Ovary (tissue), 9 donors: ENCODE measurements around the gene SYT9. TPM values are rescaled to one million over a fixed set of nuclear protein-coding genes. Genes with fewer than 3 reads are reported as not detected.

ENCODE experiments used
- DNase-seq, 5 donors: peaks; one replicate each; pipeline ENCODE4 v3.0.0-alpha.2; 2019 to 2020
- H3K27ac ChIP-seq, 2 donors: fragments of 200-600 bp; one replicate each; pipeline versions ENCODE4 v1.5.1 to v1.8.0; 2019 to 2022
- H3K27me3 ChIP-seq: fragments of 200-600 bp; one replicate; pipeline ENCODE4 v1.8.0; 2022
- H3K36me3 ChIP-seq: fragments of 200-600 bp; sonication (generic); one replicate; pipeline ENCODE4 v1.5.1; 2019
- H3K4me1 ChIP-seq: one replicate; pipeline ENCODE4 v1.8.1; 2013; ENCODE audit warnings: mild to moderate bottlenecking, moderate library complexity; ENCODE audit not compliant: insufficient read depth
- H3K4me3 ChIP-seq: fragments of 200-600 bp; sonication (generic); one replicate; pipeline ENCODE4 v1.5.1; 2017
- H3K9me3 ChIP-seq, 2 donors: fragments of 200-600 bp in 1 of 2; sonication (generic) in 1 of 2; one replicate each; pipeline versions ENCODE4 v1.5.1 to v1.8.1; 2013 to 2019; ENCODE audit warnings: mild to moderate bottlenecking in 1 of 2, moderate library complexity in 1 of 2
- CTCF ChIP-seq, 3 donors: fragments of 450-650 bp in 2 of 3; fragments of 200-600 bp in 1 of 3; IDR thresholded peaks; one replicate each; pipeline versions ENCODE4 v1.5.1 to v1.8.0; 2016 to 2022; ENCODE audit warnings: antibody characterized with exemption in 3 of 3, mild to moderate bottlenecking in 1 of 3
- EP300 ChIP-seq: sonication (generic); formaldehyde crosslinking; IDR thresholded peaks from one replicate; pipeline ENCODE4 v1.6.1; 2017; ENCODE audit warnings: antibody characterized with exemption
- POLR2A ChIP-seq: fragments of 450-650 bp; IDR thresholded peaks from one replicate; pipeline ENCODE4 v1.6.1; 2017; ENCODE audit warnings: antibody characterized with exemption, mild to moderate bottlenecking, moderate library complexity
- WGBS, 3 donors: extraction: QIAGEN DNeasy Blood & Tissue Kit in 1 of 3; methylation state at CpG; one replicate each; pipeline versions ENCODE4 v1.1.5 to v1.1.7; 2013 to 2017; 5-methylcytosine and 5-hydroxymethylcytosine counted together
- intact Hi-C, 4 donors: fragments of 100-400 bp; cut with DNase I; formaldehyde crosslinking; loops; one replicate each; pipeline versions ENCODE4 v1.11.0 to v1.15.1; 2022 to 2023
- polyA plus RNA-seq, 2 donors: library from polyadenylated mRNA; stranded (reverse); fragments of 200-250 nt in 1 of 2; fragments of 350-450 nt in 1 of 2; fragmentation: Illumina TruSeq in 1 of 2; extraction: RNeasy Lipid Tissue Mini Kit (QIAGEN cat#74804) in 1 of 2; gene quantifications; one replicate each; pipeline ENCODE4 v1.2.3, GENCODE V29; 2013 to 2014
- total RNA-seq, 7 donors: library from RNA; depleted of rRNA in 2 of 7; stranded (reverse); fragments of >200 nt in 2 of 7; fragmentation: NEBNext Ultra II Directional in 3 of 7; extraction: Animal tissue kit (Norgen Biotek cat#: 25700) in 3 of 7; gene quantifications; one replicate each; pipeline versions ENCODE4 v1.1.0 to v1.2.4, GENCODE V29; 2016 to 2023
- donor health status: DM: no; HTN: no; CAD: no; lungs with moderate emphysema.
- donor health status: DM: no; HTN: no; CAD: no.
- donor health status: Bipolar disorder and iron deficiency.
- donor health status: DM: yes; HTN: yes; CAD: no.
- donor health status: DM: no; HTN: no; CAD: no.
- donor health status: DM: yes; HTN: yes; CAD: no.

Gene SYT9
- total and polyA plus RNA-seq, 9 donors, result 0.05 to 0.48 (median 0.13) TPM; not detected in 3

- TF ChIP-seq EP300 (no peak), POLR2A (no peak)
- 86 to 89% (median 87%) methylated on average over 11 of the region's 11 CpGs for WGBS, 3 donors
- intact Hi-C loops, result no loop called here
- H3K4me3 ChIP-seq, result no peak overlapping the region
- no peaks in the 10 kb centered on the region for H3K36me3 ChIP-seq
- H3K27me3 ChIP-seq, result no peaks in the 10 kb centered on the region
- H3K9me3 ChIP-seq, result no peaks in the 10 kb centered on the region
- no peak overlapping the region for H3K27ac ChIP-seq
- DNase-seq, result no peak
- no peaks in the 10 kb centered on the region for H3K4me1 ChIP-seq
Measured at GRCh38 chr11:7303146-7303545, 51.4 kb downstream of the SYT9 start.

- TF ChIP-seq EP300 (no peak), CTCF (IDR thresholded peaks at IDR 0.05) (no peak), POLR2A (no peak)
- no peak for DNase-seq
- Histone ChIP-seq H3K4me1 (no peaks in the 10 kb centered on the region), H3K9me3 (no peaks in the 10 kb centered on the region), H3K27me3 (no peaks in the 10 kb centered on the region), H3K27ac (no peak overlapping the region), H3K36me3 (no peaks in the 10 kb centered on the region), H3K4me3 (no peak overlapping the region)
- 65 to 84% (median 78%) methylated on average over 2 of the region's 2 CpGs for WGBS, 3 donors
- intact Hi-C loops, result no loop called here
Measured at GRCh38 chr11:7306900-7307299, 55.2 kb downstream of the SYT9 start.

GRCh38 chr11:7307836-7308235 lies 56.1 kb downstream of the SYT9 start:
- Histone ChIP-seq H3K9me3 (no peaks in the 10 kb centered on the region), H3K27me3 (no peaks in the 10 kb centered on the region), H3K36me3 (no peaks in the 10 kb centered on the region), H3K27ac (no peak overlapping the region), H3K4me3 (no peak overlapping the region), H3K4me1 (no peaks in the 10 kb centered on the region)
- TF ChIP-seq CTCF (IDR thresholded peaks at IDR 0.05) (no peak), POLR2A (no peak), EP300 (no peak)
- intact Hi-C loops, result no loop called here
- DNase-seq, result no peak
- WGBS, 3 donors, result 73 to 84% (median 76%) methylated on average over 2 of the region's 2 CpGs

GRCh38 chr11:7311903-7312302 lies 60.2 kb downstream of the SYT9 start:
- 29 to 54% (median 42%) methylated on average over 3 of the region's 3 CpGs for WGBS, 3 donors
- Histone ChIP-seq H3K36me3 (no peaks in the 10 kb centered on the region), H3K4me3 (no peak overlapping the region), H3K27ac (no peak overlapping the region), H3K9me3 (no peaks in the 10 kb centered on the region), H3K27me3 (no peaks in the 10 kb centered on the region), H3K4me1 (no peaks in the 10 kb centered on the region)
- no peak for DNase-seq
- no peak for TF ChIP-seq EP300
- no peak for TF ChIP-seq CTCF (IDR thresholded peaks at IDR 0.05)
- TF ChIP-seq POLR2A, result no peak
- intact Hi-C loops, result no loop called here

GRCh38 chr11:7314811-7315604 lies 63.3 kb downstream of the SYT9 start:
- TF ChIP-seq CTCF (IDR thresholded peaks at IDR 0.05) (no peak), POLR2A (no peak), EP300 (no peak)
- no peak overlapping the region for H3K4me3 ChIP-seq
- 76 to 83% (median 82%) methylated on average over 4 of the region's 4 CpGs for WGBS, 3 donors
- H3K27me3 ChIP-seq, result no peaks in the 10 kb centered on the region
- H3K36me3 ChIP-seq, result no peaks in the 10 kb centered on the region
- DNase-seq, result no peak
- no peaks in the 10 kb centered on the region for H3K9me3 ChIP-seq
- H3K27ac ChIP-seq, result no peak overlapping the region
- intact Hi-C loops, result no loop called here
- H3K4me1 ChIP-seq, result no peaks in the 10 kb centered on the region
